ENCODE data around the gene FFAR1. TPM values are rescaled to one million over a fixed set of nuclear protein-coding genes. Genes with fewer than 3 reads are reported as not detected.

FFAR1 gene
- total RNA-seq, 2 donors from 2014 or later = 0.19 to 0.36 TPM

DNA sequence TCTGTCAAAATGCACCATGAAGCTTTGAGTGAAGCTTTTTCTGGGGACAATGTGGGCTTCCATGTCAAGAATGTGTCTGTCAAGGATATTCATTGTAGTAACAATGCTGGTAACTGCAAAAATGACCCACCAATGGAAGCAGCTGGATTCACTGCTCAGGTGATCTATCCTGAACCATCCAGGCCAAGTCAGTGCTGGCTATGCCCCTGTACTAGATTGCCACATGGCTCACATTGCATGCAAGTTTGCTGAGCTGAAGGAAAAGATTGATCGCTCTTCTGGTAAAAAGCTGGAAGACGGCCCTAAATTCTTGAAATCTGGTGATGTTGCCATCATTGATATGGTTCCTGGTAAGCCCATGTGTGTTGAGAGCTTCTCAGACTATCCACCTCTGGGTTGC is 35.8 kb downstream of the FFAR1 start:
- Mint-ChIP-seq H3K27ac (no peak overlapping the region), H3K27me3 (peaks cover 13 to 15% of the 10 kb centered on the region in 2 donors), H3K4me3 (no peak overlapping the region), H3K4me1 (ENCODE audit: low read depth in 2 of 2) (no peaks in the 10 kb centered on the region), H3K9me3 (peaks cover 4% of the 10 kb centered on the region), H3K36me3 (peaks cover 12% of the 10 kb centered on the region)
- DNase-seq (ENCODE audit: low spot score) = no peak
- ATAC-seq = no peak

DNA sequence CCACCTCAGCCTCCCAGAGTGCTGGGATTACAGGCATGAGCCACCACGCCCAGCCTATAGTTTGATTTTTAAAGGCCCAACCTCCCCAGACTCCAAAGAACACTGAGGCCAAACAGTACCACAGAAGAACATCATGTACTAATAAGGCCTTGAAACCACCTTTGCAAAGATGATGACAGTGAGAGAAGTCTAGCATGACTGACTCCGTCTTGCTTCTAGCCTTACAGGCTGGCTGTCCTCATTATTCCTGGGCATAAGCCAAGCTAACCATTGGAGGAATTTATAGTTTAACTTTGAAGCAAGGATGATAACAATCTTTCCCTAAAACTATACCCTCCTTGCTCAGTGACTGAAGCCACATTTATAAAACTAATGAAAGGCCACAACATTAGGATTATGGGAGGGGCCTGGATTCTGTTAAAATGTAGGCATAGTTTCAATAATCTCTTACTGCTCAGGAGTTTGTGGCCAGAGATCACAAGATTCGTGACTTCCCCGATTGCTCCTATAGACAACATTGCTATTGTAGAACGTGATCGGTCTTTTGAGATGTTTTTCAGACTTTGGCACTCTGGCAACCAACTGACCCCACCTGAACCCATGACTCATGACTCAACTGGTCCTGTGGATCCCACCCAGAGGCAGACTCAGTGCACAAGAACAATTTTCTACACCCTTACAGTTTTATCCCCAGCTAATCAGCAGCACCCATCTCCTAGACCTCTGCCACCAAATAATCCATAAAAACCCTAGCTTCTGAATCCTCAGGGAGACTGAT is 40.8 kb downstream of the FFAR1 start:
- ATAC-seq (no peak), DNase-seq (ENCODE audit: low spot score) (no peak)
- Mint-ChIP-seq H3K27me3 (peaks cover 0 to 6% of the 10 kb centered on the region in 2 donors), H3K36me3 (peaks cover 12% of the 10 kb centered on the region), H3K4me1 (ENCODE audit: low read depth in 2 of 2) (no peaks in the 10 kb centered on the region), H3K4me3 (no peak overlapping the region), H3K27ac (no peak overlapping the region), H3K9me3 (peaks cover 4% of the 10 kb centered on the region)

- Mint-ChIP-seq H3K4me3 (no peak overlapping the region), H3K9me3 (peaks cover 4% of the 10 kb centered on the region), H3K27ac (no peak overlapping the region), H3K27me3 (peaks cover 0 to 6% of the 10 kb centered on the region in 2 donors), H3K4me1 (ENCODE audit: low read depth in 2 of 2) (no peaks in the 10 kb centered on the region), H3K36me3 (peaks cover 12% of the 10 kb centered on the region)
- ATAC-seq (no peak), DNase-seq (ENCODE audit: low spot score) (no peak)
Measured at GRCh38 chr19:35389192-35389861, 41.6 kb downstream of the FFAR1 start.

- no peak overlapping the region for H3K4me3 Mint-ChIP-seq
- no peaks in the 10 kb centered on the region for H3K9me3 Mint-ChIP-seq
Measured at GRCh38 chr19:35392742-35393715, 45.3 kb downstream of the FFAR1 start.

DNA sequence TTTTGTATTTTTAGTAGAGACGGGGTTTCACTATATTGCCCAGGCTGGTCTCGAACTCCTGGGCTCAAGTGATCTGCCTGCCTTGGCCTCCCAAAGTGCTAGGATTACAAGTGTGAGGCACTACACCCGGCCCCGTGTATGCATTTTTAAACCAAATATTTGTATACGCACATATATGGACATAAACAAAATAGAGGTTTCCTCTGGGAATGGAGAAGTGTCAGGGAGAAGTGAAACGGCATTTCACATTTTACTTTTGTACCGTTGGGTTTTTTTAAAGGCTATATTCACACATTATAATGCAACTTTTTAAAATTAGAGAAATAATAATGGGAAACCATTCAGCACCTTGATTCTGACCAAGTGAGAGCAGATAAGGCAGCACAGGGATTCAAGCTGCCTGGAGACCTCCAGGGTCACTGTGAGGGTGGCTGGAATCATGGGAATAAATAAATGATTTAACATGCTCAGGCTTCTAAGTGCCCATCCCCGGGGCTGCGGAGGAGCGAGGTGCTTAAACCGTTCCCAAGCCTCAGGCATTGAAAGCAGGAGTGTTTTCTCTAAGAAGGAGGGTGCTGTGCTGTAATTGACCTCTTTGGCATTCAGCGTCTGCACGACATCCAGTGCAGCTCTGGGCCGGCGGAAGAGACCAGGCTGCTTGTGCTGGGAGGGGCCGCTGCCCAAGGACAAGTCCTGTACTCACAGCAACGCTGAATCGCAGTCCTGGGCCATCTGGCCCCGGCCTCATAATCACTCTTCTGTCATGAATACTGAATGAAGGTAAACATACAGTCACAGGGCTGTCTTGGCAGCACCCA is 47.9 kb downstream of the FFAR1 start:
- no peaks in the 10 kb centered on the region for H3K4me1 Mint-ChIP-seq (ENCODE audit: low read depth in 2 of 2)

More at GRCh38 chr19:35392742-35393715, 45.3 kb downstream of the FFAR1 start:
- Mint-ChIP-seq H3K27me3 (no peaks in the 10 kb centered on the region), H3K27ac (no peak overlapping the region), H3K36me3 (no peaks in the 10 kb centered on the region), H3K4me1 (ENCODE audit: low read depth in 2 of 2) (no peaks in the 10 kb centered on the region)
- ATAC-seq (no peak), DNase-seq (ENCODE audit: low spot score) (no peak)

GRCh38 chr19:35396240-35396885 is 48.7 kb downstream of the FFAR1 start:
- Mint-ChIP-seq H3K9me3 (no peaks in the 10 kb centered on the region), H3K4me3 (no peak overlapping the region), H3K27ac (no peak overlapping the region), H3K4me1 (ENCODE audit: low read depth in 2 of 2) (no peaks in the 10 kb centered on the region), H3K36me3 (no peaks in the 10 kb centered on the region), H3K27me3 (no peaks in the 10 kb centered on the region)
- DNase-seq (ENCODE audit: low spot score) (no peak), ATAC-seq (no peak)

More for the DNA sequence above, 47.9 kb downstream of the FFAR1 start:
- Mint-ChIP-seq H3K36me3 (no peaks in the 10 kb centered on the region), H3K27me3 (no peaks in the 10 kb centered on the region), H3K27ac (no peak overlapping the region), H3K4me3 (no peak overlapping the region), H3K9me3 (no peaks in the 10 kb centered on the region)
- no peak for DNase-seq (ENCODE audit: low spot score)
- no peak for ATAC-seq

- ATAC-seq (no peak), DNase-seq (ENCODE audit: low spot score) (no peak)
- no peaks in the 10 kb centered on the region for H3K9me3 Mint-ChIP-seq
Measured at GRCh38 chr19:35397064-35397463, 49.4 kb downstream of the FFAR1 start.

More at GRCh38 chr19:35397064-35397463, 49.4 kb downstream of the FFAR1 start:
- no peaks in the 10 kb centered on the region for H3K4me1 Mint-ChIP-seq (ENCODE audit: low read depth in 2 of 2)
- no peak overlapping the region for H3K27ac Mint-ChIP-seq
- no peaks in the 10 kb centered on the region for H3K36me3 Mint-ChIP-seq
- H3K27me3 Mint-ChIP-seq = no peaks in the 10 kb centered on the region
- no peak overlapping the region for H3K4me3 Mint-ChIP-seq

Other genes starting within 250 kb of the FFAR1 start
- not detected for gene FXYD3, start 232.1 kb upstream of the FFAR1 start, total RNA-seq
- not detected for gene LGI4, start 212.8 kb upstream of the FFAR1 start, total RNA-seq
- gene FXYD1, start 209.1 kb upstream of the FFAR1 start, total RNA-seq = not detected
- not detected for gene FXYD7, start 204.6 kb upstream of the FFAR1 start, total RNA-seq
- 100 to 1,000 TPM; 141 to 236 TPM for gene FXYD5, start 193.2 kb upstream of the FFAR1 start, total RNA-seq
- not detected for gene FAM187B, start 119.2 kb upstream of the FFAR1 start, total RNA-seq
- 1 to 10 TPM; 1.5 to 2.7 TPM for gene LSR, start 98.9 kb upstream of the FFAR1 start, total RNA-seq
- gene USF2, start 78.9 kb upstream of the FFAR1 start, total RNA-seq = 100 to 1,000 TPM in 1 of 2 donors, 10 to 100 TPM in 1; 90.4 to 102 TPM
- gene HAMP, start 65.4 kb upstream of the FFAR1 start, total RNA-seq = 1 to 10 TPM in 1 of 2 donors, under 1 TPM in 1; 0.92 to 2.4 TPM
- under 1 TPM in 1 of 2 donors, not detected in 1; 0.38 TPM for gene MAG, start 55.7 kb upstream of the FFAR1 start, total RNA-seq
- 10 to 100 TPM in 1 of 2 donors, 1 to 10 TPM in 1; 1.1 to 15.0 TPM for gene CD22, start 18.7 kb upstream of the FFAR1 start, total RNA-seq
- under 1 TPM in 1 of 2 donors, not detected in 1; 0.62 TPM for gene FFAR3, start 10.6 kb downstream of the FFAR1 start, total RNA-seq
- gene GPR42, start 23.2 kb downstream of the FFAR1 start, total RNA-seq = under 1 TPM in 1 of 2 donors, not detected in 1; 0.56 TPM
- not detected for gene FFAR2, start 100.4 kb downstream of the FFAR1 start, total RNA-seq
- gene KRTDAP, start 142.6 kb downstream of the FFAR1 start, total RNA-seq = not detected
- gene DMKN, start 165.7 kb downstream of the FFAR1 start, total RNA-seq = 1 to 10 TPM in 1 of 2 donors, not detected in 1; 1.8 TPM
- gene SBSN, start 180.4 kb downstream of the FFAR1 start, total RNA-seq = not detected
- not detected for gene GAPDHS, start 185.6 kb downstream of the FFAR1 start, total RNA-seq
- 10 to 100 TPM; 25.3 to 34.4 TPM for gene TMEM147, start 197.7 kb downstream of the FFAR1 start, total RNA-seq
- not detected for gene ATP4A, start 215.8 kb downstream of the FFAR1 start, total RNA-seq
- gene PMIS2, start 238.3 kb downstream of the FFAR1 start, total RNA-seq = not detected